ENCODE measurements around the gene UST.

UST gene

GRCh38 chr6:148983101-148983761 is 236.4 kb downstream of the UST start:
- TF ChIP-seq CTCF (IDR thresholded peaks at IDR 0.05) (no peak), ZFX (IDR thresholded peaks at IDR 0.05; ENCODE audit: borderline replicate concordance) (no peak)

GRCh38 chr6:148983966-148984365 is 237.1 kb downstream of the UST start:
- TF ChIP-seq ZFX (IDR thresholded peaks at IDR 0.05; ENCODE audit: borderline replicate concordance) (no peak), CTCF (IDR thresholded peaks at IDR 0.05) (no peak)
- H3K27ac ChIP-seq, result no peak overlapping the region

More at GRCh38 chr6:148983101-148983761, 236.4 kb downstream of the UST start:
- no peak overlapping the region for H3K27ac ChIP-seq

- H3K27ac ChIP-seq, result no peak overlapping the region
- TF ChIP-seq CTCF (IDR thresholded peaks at IDR 0.05) (no peak), ZFX (IDR thresholded peaks at IDR 0.05; ENCODE audit: borderline replicate concordance) (no peak)
Measured at GRCh38 chr6:148984531-148985056, 237.8 kb downstream of the UST start.

GRCh38 chr6:148985499-148985898 is 238.7 kb downstream of the UST start:
- no peak for TF ChIP-seq ZFX (IDR thresholded peaks at IDR 0.05; ENCODE audit: borderline replicate concordance)
- TF ChIP-seq CTCF (IDR thresholded peaks at IDR 0.05), result no peak
- H3K27ac ChIP-seq, result no peak overlapping the region

GRCh38 chr6:148986608-148987007 is 239.8 kb downstream of the UST start:
- TF ChIP-seq CTCF (IDR thresholded peaks at IDR 0.05) (no peak), ZFX (IDR thresholded peaks at IDR 0.05; ENCODE audit: borderline replicate concordance) (no peak)
- H3K27ac ChIP-seq, result no peak overlapping the region

GRCh38 chr6:148987982-148988381 is 241.2 kb downstream of the UST start:
- TF ChIP-seq ZFX (IDR thresholded peaks at IDR 0.05; ENCODE audit: borderline replicate concordance) (no peak), CTCF (IDR thresholded peaks at IDR 0.05) (no peak)
- H3K27ac ChIP-seq, result no peak overlapping the region

- TF ChIP-seq CTCF (IDR thresholded peaks at IDR 0.05), result no peak
- no peak overlapping the region for H3K27ac ChIP-seq
Measured at GRCh38 chr6:148989585-148989984, 242.8 kb downstream of the UST start.
